Testis (tissue), 2 donors: ENCODE results near the gene MACROD2.

Experiments used
- CTCF ChIP-seq, 3 experiments: fragments of 450-650 bp in 2 of 3; fragments of 200-600 bp in 1 of 3; sonication (generic) in 1 of 3; IDR thresholded peaks; one replicate each; pipeline ENCODE4 v1.5.1; 2016 to 2019; ENCODE audit warnings: antibody characterized with exemption in 3 of 3, mild to moderate bottlenecking in 2 of 3, moderate library complexity in 1 of 3
- POLR2A ChIP-seq: fragments of 450-650 bp; IDR thresholded peaks from one replicate; pipeline ENCODE4 v1.6.1; 2017; ENCODE audit warnings: antibody characterized with exemption, mild to moderate bottlenecking, moderate library complexity

GRCh38 chr20:15047042-15047441 is 1051.7 kb downstream of the MACROD2 start:
- no peak for TF ChIP-seq CTCF (IDR thresholded peaks at IDR 0.05)
- no peak for TF ChIP-seq POLR2A
